NCI-H526 (cell line): ENCODE data around the gene KCTD6.

ENCODE experiments used
- DNase-seq, 2 experiments: peaks; one replicate each; lab custom pipeline; 2025; lab: John Stamatoyannopoulos, UW

KCTD6 gene

GRCh38 chr3:58491506-58492402 lies at the start of gene KCTD6:
KCTD6 (plus strand) TSS chr3:58492096; CDS start chr3:58498756, 6,660 bp downstream.
- DNase-seq = peak; percentile 66 to 91

GRCh38 chr3:58452176-58452575 lies 39.7 kb upstream of the KCTD6 start:
- peak in 1 of 2 experiments; percentile 6 for DNase-seq

- DNase-seq = no peak
These were observed 32.7 kb upstream of the KCTD6 start for GRCh38 chr3:58459160-58459559.

- DNase-seq = no peak
These were observed 29.1 kb upstream of the KCTD6 start for GRCh38 chr3:58462829-58463180.

- DNase-seq = peak; percentile 41 to 69
These were observed 28.5 kb upstream of the KCTD6 start for GRCh38 chr3:58463181-58463941.

GRCh38 chr3:58463942-58464271 lies 28.0 kb upstream of the KCTD6 start:
- DNase-seq = no peak

- DNase-seq = no peak
These were observed 27.0 kb upstream of the KCTD6 start for GRCh38 chr3:58464866-58465265.

- no peak for DNase-seq
These were observed 24.9 kb upstream of the KCTD6 start for GRCh38 chr3:58466899-58467563.

- no peak for DNase-seq
These were observed 22.8 kb upstream of the KCTD6 start for GRCh38 chr3:58469096-58469495.

GRCh38 chr3:58470363-58471024 lies 21.4 kb upstream of the KCTD6 start:
- no peak for DNase-seq

- peak; percentile 8 to 28 for DNase-seq
These were observed 20.6 kb upstream of the KCTD6 start for GRCh38 chr3:58471025-58471887.

GRCh38 chr3:58473275-58473674 lies 18.6 kb upstream of the KCTD6 start:
- DNase-seq = no peak

GRCh38 chr3:58474348-58474911 lies 17.5 kb upstream of the KCTD6 start:
- no peak for DNase-seq

- DNase-seq = no peak
These were observed 16.8 kb upstream of the KCTD6 start for GRCh38 chr3:58474967-58475578.

GRCh38 chr3:58478781-58479180 lies 13.1 kb upstream of the KCTD6 start:
- no peak for DNase-seq

GRCh38 chr3:58480309-58480708 lies 11.6 kb upstream of the KCTD6 start:
- no peak for DNase-seq

GRCh38 chr3:58482917-58483636 lies 8.8 kb upstream of the KCTD6 start:
- DNase-seq = no peak

- DNase-seq = no peak
These were observed 7.7 kb upstream of the KCTD6 start for GRCh38 chr3:58484045-58484721.

- no peak for DNase-seq
These were observed 7.2 kb upstream of the KCTD6 start for GRCh38 chr3:58484722-58485069.
